Measurements from ENCODE around the gene MAN1A1. TPM values are rescaled to one million over a fixed set of nuclear protein-coding genes. Genes with fewer than 3 reads are reported as not detected.
A peak's percentile ranks its signal among the peaks of the same experiment; 100 is the strongest.

MAN1A1 gene
- total RNA-seq, 1 donor from 2014 or later = 2.9 TPM

GRCh38 chr6:119142041-119142440, 207.5 kb downstream of the MAN1A1 start:
- DNase-seq (ENCODE audit: low read depth) (no peak), FAIRE-seq (no peak)
- Histone ChIP-seq H3K36me3 (ENCODE audit: control insufficient read depth, insufficient read depth, low read length) (no peaks in the 10 kb centered on the region), H3K27me3 (ENCODE audit: control insufficient read depth, insufficient read depth, low read length) (peaks cover 6% of the 10 kb centered on the region), H3K4me3 (ENCODE audit: low read depth, low read length) (no peak overlapping the region)
- no peak for TF ChIP-seq CTCF (IDR thresholded peaks at IDR 0.05; ENCODE audit: insufficient read depth, low read length, severe bottlenecking)

- Histone ChIP-seq H3K4me3 (ENCODE audit: low read depth, low read length) (no peak overlapping the region), H3K36me3 (ENCODE audit: control insufficient read depth, insufficient read depth, low read length) (no peaks in the 10 kb centered on the region), H3K27me3 (ENCODE audit: control insufficient read depth, insufficient read depth, low read length) (peaks cover 6% of the 10 kb centered on the region)
- DNase-seq (ENCODE audit: low read depth) = no peak
- no peak for TF ChIP-seq CTCF (IDR thresholded peaks at IDR 0.05; ENCODE audit: insufficient read depth, low read length, severe bottlenecking)
- FAIRE-seq = no peak
Observed at GRCh38 chr6:119140196-119141140, 209.1 kb downstream of the MAN1A1 start.

GRCh38 chr6:119138906-119139541, 210.5 kb downstream of the MAN1A1 start:
- no peak for TF ChIP-seq CTCF (IDR thresholded peaks at IDR 0.05; ENCODE audit: insufficient read depth, low read length, severe bottlenecking)
- H3K27me3 ChIP-seq (ENCODE audit: control insufficient read depth, insufficient read depth, low read length) = peaks cover 4% of the 10 kb centered on the region
- FAIRE-seq = no peak
- no peak for DNase-seq (ENCODE audit: low read depth)
- H3K36me3 ChIP-seq (ENCODE audit: control insufficient read depth, insufficient read depth, low read length) = no peaks in the 10 kb centered on the region
- no peak overlapping the region for H3K4me3 ChIP-seq (ENCODE audit: low read depth, low read length)

DNA sequence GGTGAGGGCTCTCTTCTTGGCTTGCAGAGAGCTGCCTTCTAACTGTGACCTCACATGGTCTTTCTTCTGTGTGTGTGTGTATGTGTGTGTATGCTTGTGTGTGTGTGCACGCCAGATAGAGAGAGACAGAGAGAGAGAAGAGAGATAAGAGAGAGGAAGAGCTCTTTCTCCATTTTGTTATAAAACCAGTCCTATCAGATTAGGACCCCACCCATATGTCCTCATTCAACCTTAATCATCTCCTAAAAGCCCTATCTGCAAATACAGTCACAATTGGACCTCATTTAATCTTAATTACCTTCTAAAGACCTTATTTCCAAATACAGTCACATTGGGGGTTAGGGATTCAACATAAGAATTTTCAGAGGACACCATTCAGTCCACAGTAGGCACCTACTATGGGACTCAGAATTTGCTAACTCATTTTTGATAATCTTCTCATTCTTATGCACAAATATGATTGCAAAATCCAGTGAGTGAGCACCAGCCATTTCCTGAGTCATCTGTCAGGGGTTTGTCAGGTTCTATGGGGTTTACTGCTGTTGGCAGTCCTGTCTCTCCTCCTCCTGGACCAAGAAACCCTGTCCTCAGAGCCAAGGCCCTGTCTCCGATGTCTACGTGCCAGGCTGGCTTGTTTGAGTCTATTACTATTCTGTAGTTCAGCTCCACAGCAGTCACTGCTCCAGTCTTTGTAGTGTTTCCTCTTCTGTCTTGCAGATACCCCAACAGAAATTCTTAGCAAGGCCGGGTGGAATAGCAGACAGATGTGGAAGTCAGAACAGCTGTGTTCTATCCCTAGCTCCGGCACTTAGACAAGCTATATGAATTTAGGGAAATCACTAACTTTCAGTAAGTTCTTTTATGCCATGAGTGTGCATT, 212.1 kb downstream of the MAN1A1 start:
- no peak for TF ChIP-seq CTCF (IDR thresholded peaks at IDR 0.05; ENCODE audit: insufficient read depth, low read length, severe bottlenecking)
- FAIRE-seq = no peak
- DNase-seq (ENCODE audit: low read depth) = peak; percentile 81
- Histone ChIP-seq H3K4me3 (ENCODE audit: low read depth, low read length) (no peak overlapping the region), H3K27me3 (ENCODE audit: control insufficient read depth, insufficient read depth, low read length) (peaks cover 7% of the 10 kb centered on the region), H3K36me3 (ENCODE audit: control insufficient read depth, insufficient read depth, low read length) (no peaks in the 10 kb centered on the region)

GRCh38 chr6:119134752-119135151, 214.8 kb downstream of the MAN1A1 start:
- TF ChIP-seq CTCF (IDR thresholded peaks at IDR 0.05; ENCODE audit: insufficient read depth, low read length, severe bottlenecking) = no peak
- H3K27me3 ChIP-seq (ENCODE audit: control insufficient read depth, insufficient read depth, low read length) = peaks cover 8% of the 10 kb centered on the region
- no peak overlapping the region for H3K4me3 ChIP-seq (ENCODE audit: low read depth, low read length)
- no peaks in the 10 kb centered on the region for H3K36me3 ChIP-seq (ENCODE audit: control insufficient read depth, insufficient read depth, low read length)
- DNase-seq (ENCODE audit: low read depth) = no peak
- no peak for FAIRE-seq

Data from bronchial epithelial cell (primary cell).